GM12865 (cell line): Measurements from ENCODE around the gene KCTD16.

ENCODE experiments used
- DNase-seq: peaks from one replicate; pipeline ENCODE4 v3.0.0; 2010; ENCODE audit warnings: low read depth
- H3K4me3 ChIP-seq: 2 replicates; pipeline ENCODE4 v1.5.1; 2011; ENCODE audit warnings: mild to moderate bottlenecking, low read depth, low read length, control low read depth
- CTCF ChIP-seq: IDR thresholded peaks from 2 replicates; pipeline ENCODE4 v1.5.1; 2011; ENCODE audit warnings: low read length, control low read depth, low read depth, inconsistent platforms; ENCODE audit not compliant: insufficient read depth; ENCODE audit errors: missing control alignments

KCTD16 gene

GRCh38 chr5:144308174-144308573 lies 137.5 kb downstream of the KCTD16 start:
- TF ChIP-seq CTCF, result no peak
- DNase-seq, result no peak
- H3K4me3 ChIP-seq, result no peak overlapping the region

- DNase-seq, result no peak
- no peak overlapping the region for H3K4me3 ChIP-seq
- TF ChIP-seq CTCF, result no peak
These were observed 138.4 kb downstream of the KCTD16 start for GRCh38 chr5:144308906-144309670.

GRCh38 chr5:144310621-144311020 lies 139.9 kb downstream of the KCTD16 start:
- no peak overlapping the region for H3K4me3 ChIP-seq
- no peak for DNase-seq
- no peak for TF ChIP-seq CTCF

- no peak overlapping the region for H3K4me3 ChIP-seq
- TF ChIP-seq CTCF, result no peak
- no peak for DNase-seq
These were observed 142.6 kb downstream of the KCTD16 start for GRCh38 chr5:144313147-144313726.

- no peak for DNase-seq
- H3K4me3 ChIP-seq, result no peak overlapping the region
- no peak for TF ChIP-seq CTCF
These were observed 144.4 kb downstream of the KCTD16 start for GRCh38 chr5:144315026-144315425.

GRCh38 chr5:144315994-144316634 lies 145.4 kb downstream of the KCTD16 start:
- H3K4me3 ChIP-seq, result no peak overlapping the region
- no peak for DNase-seq
- no peak for TF ChIP-seq CTCF
